SJSA1 (cell line): ENCODE data around the gene TMEM263. TPM values are rescaled to one million over a fixed set of nuclear protein-coding genes. Genes with fewer than 3 reads are reported as not detected.
"Not testable (repeated sequence)": the region's sequence is repeated elsewhere in the genome, so short reads cannot be mapped to it uniquely, and the experiment has no call there.

ENCODE experiments used
- DNase-seq, 2 experiments: peaks; one replicate each; pipeline ENCODE4 v3.0.0-alpha.2; 2015 to 2020; ENCODE audit warnings: low spot score in 2 of 2, low read depth in 1 of 2
- H3K27ac ChIP-seq: fragments of 250-450 bp; sonication (Bioruptor Pico); 2 replicates; pipeline ENCODE4 v1.5.1; 2020; ENCODE audit warnings: mild to moderate bottlenecking, moderate library complexity
- H3K27me3 ChIP-seq: fragments of 250-450 bp; sonication (Bioruptor Pico); replicated peaks from 2 replicates; pipeline ENCODE4 v1.5.1; 2020; ENCODE audit warnings: mild to moderate bottlenecking, moderate library complexity
- H3K36me3 ChIP-seq: fragments of 250-450 bp; sonication (Bioruptor Pico); 2 replicates; pipeline ENCODE4 v1.5.1; 2020; ENCODE audit warnings: mild to moderate bottlenecking
- H3K4me1 ChIP-seq: fragments of 250-450 bp; sonication (Bioruptor Pico); replicated peaks from 2 replicates; pipeline ENCODE4 v1.6.1; 2021; ENCODE audit warnings: mild to moderate bottlenecking
- H3K4me3 ChIP-seq: fragments of 250-450 bp; sonication (Bioruptor Pico); 2 replicates; pipeline ENCODE4 v1.5.1; 2020; ENCODE audit warnings: mild to moderate bottlenecking
- H3K9me3 ChIP-seq: fragments of 250-450 bp; sonication (Bioruptor Pico); replicated peaks from 2 replicates; pipeline ENCODE4 v1.5.1; 2020; ENCODE audit warnings: mild to moderate bottlenecking
- total RNA-seq: library from RNA; depleted of rRNA; stranded (reverse); fragments of >200 nt; shearing (Covaris generic); gene quantifications from 2 replicates; pipeline ENCODE4 v1.2.3, GENCODE V29; 2014

TMEM263 gene
- total RNA-seq, 1 experiment from 2014 or later, result 76.0 TPM

DNA sequence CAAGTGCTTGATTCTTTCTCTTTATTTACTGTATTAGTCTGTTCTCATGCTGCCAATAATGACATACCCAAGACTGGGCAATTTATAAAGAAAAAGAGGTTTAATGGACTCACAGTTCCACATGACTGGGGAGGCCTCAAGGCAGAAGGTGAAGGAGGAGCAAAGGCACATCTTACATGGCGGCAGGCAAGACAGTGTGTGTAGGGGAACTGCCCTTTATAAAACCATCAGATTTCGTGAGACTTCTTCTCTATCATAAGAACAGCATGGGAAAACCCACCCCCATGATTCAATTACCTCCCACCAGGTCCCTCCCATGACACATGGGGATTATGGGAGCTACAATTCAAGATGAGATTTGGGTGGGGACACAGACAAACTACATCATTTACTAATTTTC lies 32.1 kb upstream of the TMEM263 start:
- H3K36me3 ChIP-seq, H3K4me1 ChIP-seq, H3K27me3 ChIP-seq, H3K27ac ChIP-seq, DNase-seq, H3K9me3 ChIP-seq, H3K4me3 ChIP-seq: not testable (repeated sequence)

DNA sequence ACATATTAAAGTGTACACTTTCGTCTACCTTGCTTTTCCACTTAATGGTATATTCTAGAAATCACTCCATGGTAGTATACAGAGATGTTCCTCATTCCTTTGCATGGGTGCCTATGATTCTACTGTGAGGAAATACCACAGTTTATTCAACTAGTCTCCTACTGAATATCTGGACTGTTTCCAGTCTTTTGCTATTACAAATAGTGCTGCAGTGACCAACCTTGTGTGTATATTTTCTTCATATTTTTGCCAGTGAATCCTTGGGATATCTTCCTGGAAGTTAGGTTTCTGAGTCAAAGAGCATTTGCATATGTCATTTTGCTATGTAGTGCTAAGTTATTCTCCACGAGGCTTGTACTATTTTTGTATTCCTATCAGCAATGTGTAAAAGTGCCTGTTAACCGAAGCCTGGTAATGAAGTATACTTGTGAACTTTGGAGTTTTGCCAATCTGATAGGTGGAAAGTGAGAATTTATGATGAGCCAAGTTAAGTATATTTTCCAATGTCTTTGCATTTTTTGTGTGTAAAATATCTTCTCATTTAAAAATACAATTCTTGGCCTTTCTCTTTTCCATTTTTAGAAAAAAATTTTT lies 31.3 kb upstream of the TMEM263 start:
- Histone ChIP-seq H3K9me3 (no peaks in the 10 kb centered on the region), H3K4me1 (no peaks in the 10 kb centered on the region), H3K36me3 (no peaks in the 10 kb centered on the region), H3K27me3 (no peaks in the 10 kb centered on the region), H3K27ac (no peak overlapping the region), H3K4me3 (no peak overlapping the region)
- no peak for DNase-seq

DNA sequence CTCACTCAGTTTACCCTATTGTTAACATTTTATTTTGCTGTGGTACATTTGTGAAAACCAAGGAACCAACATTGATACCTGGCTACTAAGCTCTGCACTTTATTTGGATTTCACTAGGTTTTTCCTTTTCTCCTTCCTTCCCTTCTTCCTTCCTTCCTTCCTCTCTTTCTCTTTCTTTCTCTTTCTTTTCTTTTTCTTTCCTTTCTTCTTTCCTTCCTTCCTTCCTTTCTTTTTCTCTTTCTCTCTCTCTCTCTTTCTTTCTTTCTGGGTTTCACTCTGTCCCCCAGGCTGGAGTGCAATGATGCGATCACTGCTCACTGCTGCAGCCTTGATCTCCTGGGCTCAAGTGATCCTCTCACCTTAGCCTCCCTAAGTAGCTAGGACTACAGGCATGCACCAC lies 29.1 kb upstream of the TMEM263 start:
- H3K27me3 ChIP-seq, result no peaks in the 10 kb centered on the region
- H3K9me3 ChIP-seq, result no peaks in the 10 kb centered on the region
- DNase-seq, result no peak
- no peak overlapping the region for H3K27ac ChIP-seq
- H3K36me3 ChIP-seq, result no peaks in the 10 kb centered on the region
- no peaks in the 10 kb centered on the region for H3K4me1 ChIP-seq
- H3K4me3 ChIP-seq, result no peak overlapping the region

DNA sequence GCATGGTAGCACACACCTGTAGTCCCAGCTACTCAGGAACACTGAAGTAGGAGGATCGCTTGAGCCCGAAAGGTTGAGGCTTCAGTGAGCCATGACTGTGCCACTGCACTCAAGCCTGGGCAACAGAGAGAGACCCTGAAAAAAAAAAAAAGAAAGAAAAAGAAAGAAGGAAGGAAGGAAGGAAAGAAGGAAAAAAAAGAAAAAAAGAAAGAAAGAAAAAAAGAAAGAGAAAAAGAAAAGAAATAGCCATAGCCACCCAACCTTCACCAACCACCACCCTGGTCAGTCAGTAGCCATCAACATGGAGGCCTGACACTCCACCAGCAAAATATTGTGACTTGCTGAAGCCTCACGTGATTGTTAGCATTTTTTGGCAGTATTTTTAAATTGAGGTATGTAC lies 21.4 kb upstream of the TMEM263 start:
- DNase-seq, result no peak

DNA sequence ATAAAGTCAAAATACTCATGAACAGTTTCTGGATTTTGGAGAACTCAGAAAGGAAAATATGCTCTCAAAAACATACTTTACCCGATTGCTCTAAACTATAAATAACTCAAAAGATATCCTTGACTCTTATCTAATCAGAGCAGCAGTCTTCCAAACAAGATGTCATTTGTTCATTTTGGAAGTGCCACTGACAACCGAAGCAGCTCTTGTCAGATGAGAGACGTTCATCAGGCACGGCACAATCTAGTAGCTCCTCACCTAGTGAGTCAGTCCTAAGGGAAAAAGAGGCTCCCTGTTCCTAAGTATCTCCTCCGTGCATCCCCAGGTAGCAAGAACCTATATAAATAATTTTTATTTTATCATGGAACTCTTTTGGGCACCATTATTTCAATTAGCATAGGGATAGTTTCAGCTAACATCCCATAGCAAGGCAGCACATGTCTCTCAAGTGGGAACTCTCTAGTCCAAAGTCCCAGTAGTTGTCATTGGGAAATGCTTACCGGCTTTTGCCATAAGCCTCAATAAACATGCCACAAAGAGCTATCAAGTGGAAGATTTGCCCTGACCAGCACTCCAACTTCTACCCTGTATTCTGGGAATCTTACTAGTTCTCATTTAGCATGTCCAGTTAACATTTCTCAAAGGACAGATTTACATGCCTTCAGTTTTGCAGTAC lies 14.1 kb upstream of the TMEM263 start:
- no peak overlapping the region for H3K4me3 ChIP-seq
- no peaks in the 10 kb centered on the region for H3K36me3 ChIP-seq
- H3K4me1 ChIP-seq, result no peaks in the 10 kb centered on the region
- H3K9me3 ChIP-seq, result peaks cover 2% of the 10 kb centered on the region; the same call in 1 of the 2 replicates
- H3K27ac ChIP-seq, result no peak overlapping the region
- DNase-seq, result no peak
- H3K27me3 ChIP-seq, result no peaks in the 10 kb centered on the region

More for the DNA sequence above, 21.4 kb upstream of the TMEM263 start:
- H3K27me3 ChIP-seq, result no peaks in the 10 kb centered on the region
- H3K9me3 ChIP-seq, result no peaks in the 10 kb centered on the region
- no peaks in the 10 kb centered on the region for H3K4me1 ChIP-seq
- no peak overlapping the region for H3K4me3 ChIP-seq
- H3K27ac ChIP-seq, result no peak overlapping the region
- H3K36me3 ChIP-seq, result no peaks in the 10 kb centered on the region

DNA sequence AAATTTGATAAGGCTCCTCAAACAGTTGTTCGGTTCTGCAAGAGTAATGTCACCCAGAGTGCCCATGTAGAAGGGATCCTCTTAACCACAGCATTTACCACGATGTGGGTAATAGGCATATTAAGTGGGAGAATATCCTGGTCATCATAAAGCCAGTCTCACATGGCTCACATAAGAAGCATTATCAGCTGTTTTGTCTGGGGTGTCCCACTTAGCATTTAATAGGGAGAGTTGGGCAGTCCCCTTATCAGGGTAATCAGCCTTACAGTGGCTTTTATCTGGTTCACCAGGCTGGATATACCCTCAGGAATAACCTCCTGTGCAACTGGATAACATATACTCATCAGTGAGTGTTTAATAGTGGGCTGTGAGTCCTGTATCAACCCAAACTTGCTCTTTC lies 12.9 kb upstream of the TMEM263 start:
- H3K4me3 ChIP-seq, result no peak overlapping the region
- no peaks in the 10 kb centered on the region for H3K36me3 ChIP-seq
- no peaks in the 10 kb centered on the region for H3K4me1 ChIP-seq
- H3K27me3 ChIP-seq, result no peaks in the 10 kb centered on the region
- DNase-seq, result no peak
- H3K9me3 ChIP-seq, result peaks cover 2% of the 10 kb centered on the region; the same call in 1 of the 2 replicates
- no peak overlapping the region for H3K27ac ChIP-seq

DNA sequence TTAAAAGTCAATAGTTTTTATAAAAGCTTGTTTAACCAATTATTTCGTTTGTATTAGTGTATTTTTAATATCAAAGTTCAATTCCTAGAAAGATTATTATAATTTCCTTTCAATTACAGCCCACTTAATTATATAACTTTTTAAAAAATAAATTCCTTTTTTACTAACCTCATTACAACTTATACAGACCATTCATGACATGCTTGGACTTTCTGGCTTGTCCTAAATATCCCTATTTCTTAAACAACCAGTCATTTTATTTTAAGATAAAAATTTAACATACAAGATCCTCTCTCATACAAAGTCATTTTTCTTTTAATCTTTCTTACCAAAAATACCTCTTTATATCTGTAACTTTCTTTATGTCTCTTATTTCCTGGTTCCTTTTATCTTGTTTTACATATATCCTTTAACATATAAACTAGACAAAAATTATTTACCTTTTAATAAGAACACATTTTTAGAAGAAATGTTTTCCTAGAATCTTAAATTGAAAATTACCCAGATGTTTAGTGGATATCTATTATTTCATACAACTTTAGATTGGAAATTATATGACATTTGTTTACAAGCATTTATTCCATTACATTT lies 10.4 kb upstream of the TMEM263 start:
- DNase-seq, result no peak
- no peaks in the 10 kb centered on the region for H3K36me3 ChIP-seq
- H3K27me3 ChIP-seq, result no peaks in the 10 kb centered on the region
- no peak overlapping the region for H3K27ac ChIP-seq
- no peak overlapping the region for H3K4me3 ChIP-seq
- H3K9me3 ChIP-seq, result peaks cover 9% of the 10 kb centered on the region
- H3K4me1 ChIP-seq, result no peaks in the 10 kb centered on the region

DNA sequence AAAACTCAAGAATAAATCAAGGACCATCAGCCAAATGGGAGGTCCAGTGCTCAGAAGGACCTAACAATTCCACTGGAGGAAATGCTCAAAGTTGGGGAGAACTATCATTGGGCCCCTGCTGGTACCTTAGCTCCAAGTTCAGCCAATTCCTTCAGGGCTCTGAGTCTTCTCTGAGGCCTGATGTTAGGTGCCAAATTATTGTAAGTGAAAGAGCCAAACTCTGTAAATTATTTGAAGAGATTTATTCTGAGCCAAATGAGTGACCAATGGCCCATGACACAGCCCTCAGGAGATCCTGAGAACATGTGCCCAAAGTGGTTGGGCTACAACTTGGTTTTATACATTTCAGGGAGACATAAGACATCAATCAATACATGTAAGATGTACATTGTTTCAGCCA lies 8.2 kb upstream of the TMEM263 start:
- Histone ChIP-seq H3K4me3 (no peak overlapping the region), H3K27ac (no peak overlapping the region), H3K27me3 (no peaks in the 10 kb centered on the region), H3K4me1 (no peaks in the 10 kb centered on the region), H3K36me3 (no peaks in the 10 kb centered on the region), H3K9me3 (peaks cover 9% of the 10 kb centered on the region)
- DNase-seq, result no peak

DNA sequence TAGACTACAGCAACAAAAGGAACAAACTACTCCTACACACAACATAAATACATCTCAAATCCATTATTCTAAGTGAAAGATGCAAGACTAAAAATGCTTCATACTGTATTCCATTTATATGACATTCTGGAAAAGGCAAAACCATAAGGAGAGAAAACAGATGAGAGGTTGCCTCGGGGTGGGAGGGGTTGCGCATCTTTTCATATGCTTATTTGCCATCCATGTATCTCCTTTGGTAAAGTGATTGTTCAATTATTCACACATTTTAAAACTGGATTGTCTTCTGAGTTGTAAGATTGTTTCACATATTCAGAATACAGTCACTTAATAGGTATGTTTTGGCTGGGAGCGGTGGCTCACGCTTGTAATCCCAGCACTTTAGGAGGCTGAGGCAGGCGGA lies 5.1 kb upstream of the TMEM263 start:
- DNase-seq, result no peak
- peaks cover 20% of the 10 kb centered on the region for H3K4me1 ChIP-seq
- no peaks in the 10 kb centered on the region for H3K36me3 ChIP-seq
- H3K27ac ChIP-seq, result no peak overlapping the region
- H3K27me3 ChIP-seq, result no peaks in the 10 kb centered on the region
- no peak overlapping the region for H3K4me3 ChIP-seq
- H3K9me3 ChIP-seq, result peaks cover 7% of the 10 kb centered on the region

DNA sequence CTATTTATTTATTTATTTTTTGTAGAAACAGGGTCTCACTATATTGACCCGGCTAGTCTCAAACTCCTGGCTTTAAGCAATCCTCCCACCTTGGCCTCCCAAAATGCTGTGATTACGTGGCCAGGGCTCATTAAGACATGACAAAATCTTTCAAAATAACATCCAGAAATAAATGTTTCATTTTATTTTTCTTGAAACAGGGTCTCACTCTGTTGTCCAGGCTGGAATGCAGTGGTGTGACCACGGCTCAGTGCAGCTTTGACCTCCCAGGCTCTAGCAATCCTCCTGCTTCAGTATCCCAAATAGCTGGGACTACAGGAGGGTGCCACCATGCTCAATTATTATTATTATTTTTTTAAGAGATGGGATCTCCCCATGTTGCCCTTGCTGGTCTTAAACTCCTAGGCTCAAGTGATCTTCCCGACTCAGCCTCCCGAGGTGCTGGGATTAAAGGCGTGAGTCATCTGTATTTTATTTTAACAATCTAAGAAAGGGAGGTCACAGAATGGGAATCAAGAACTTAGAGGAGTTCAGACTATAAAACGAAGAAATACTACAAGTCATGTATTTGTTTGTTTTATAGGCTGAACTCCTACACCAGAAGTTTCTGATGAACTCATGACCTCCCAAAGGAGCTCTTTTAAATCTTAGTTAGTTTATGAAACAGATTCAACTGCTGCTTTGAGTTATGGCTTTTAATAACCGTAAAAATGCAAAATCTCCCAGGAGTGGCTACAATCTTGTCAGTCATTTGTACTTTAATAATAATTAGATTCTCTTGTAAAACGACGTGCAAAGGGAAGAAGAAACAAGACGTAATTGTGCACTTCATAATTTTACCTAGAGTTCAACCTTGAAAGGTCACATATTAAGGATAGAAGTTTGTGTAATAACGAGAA lies 2.1 kb upstream of the TMEM263 start:
- peak; percentile 58 to 76 for DNase-seq
- Histone ChIP-seq H3K4me1 (peaks cover 20% of the 10 kb centered on the region), H3K4me3 (no peak overlapping the region), H3K27me3 (no peaks in the 10 kb centered on the region), H3K36me3 (peaks cover 6% of the 10 kb centered on the region), H3K27ac (peak overlapping the region; percentile 96), H3K9me3 (peaks cover 2% of the 10 kb centered on the region)

DNA sequence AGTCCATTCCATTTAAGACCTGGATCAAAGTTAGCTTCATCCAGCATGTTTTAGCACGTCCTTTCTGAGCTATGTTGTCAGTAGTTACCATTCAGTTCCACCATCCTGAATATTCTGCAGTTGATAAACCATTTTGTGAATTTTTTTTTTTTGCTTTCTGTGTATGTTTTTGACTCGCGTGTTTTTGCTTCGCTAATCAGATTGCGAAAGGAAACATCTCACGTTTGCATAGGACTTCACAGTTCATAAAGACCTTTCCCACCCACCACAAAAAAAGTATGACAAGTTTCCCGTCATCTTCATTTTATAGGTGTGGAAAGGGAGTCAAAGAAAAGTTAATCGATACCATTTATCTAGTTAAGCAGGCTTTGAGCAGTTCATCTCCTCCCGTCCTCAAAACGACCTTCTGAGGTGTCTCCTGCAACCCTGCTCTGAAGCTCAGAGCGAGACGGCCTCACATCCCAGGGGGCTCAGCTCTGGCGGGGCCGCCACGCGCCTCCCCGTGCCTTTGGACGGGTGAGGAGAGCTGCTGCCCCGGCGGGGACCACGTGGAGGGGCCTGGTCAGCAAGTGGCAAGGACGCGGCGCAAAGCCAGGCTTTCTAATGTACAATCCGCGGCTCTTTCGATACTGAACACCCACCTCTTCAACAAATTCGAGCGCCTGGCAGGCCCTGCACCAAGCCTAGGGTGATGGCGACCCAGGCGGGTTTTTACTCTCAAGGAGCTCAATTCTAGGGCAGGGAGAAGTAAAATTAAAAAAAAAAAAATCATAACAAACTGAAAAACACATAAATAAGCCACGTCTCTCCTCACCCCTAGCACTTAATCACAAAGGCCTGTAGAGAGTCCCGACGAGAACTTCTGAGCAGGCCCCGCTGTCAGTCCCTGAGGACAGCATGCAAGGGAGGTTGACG lies 988 bp upstream of the TMEM263 start:
- Histone ChIP-seq H3K4me3 (peak overlapping the region; percentile 91), H3K9me3 (no peaks in the 10 kb centered on the region), H3K27ac (peak overlapping the region; percentile 96), H3K36me3 (peaks cover 17% of the 10 kb centered on the region), H3K27me3 (no peaks in the 10 kb centered on the region), H3K4me1 (peaks cover 20% of the 10 kb centered on the region)
- no peak for DNase-seq

DNA sequence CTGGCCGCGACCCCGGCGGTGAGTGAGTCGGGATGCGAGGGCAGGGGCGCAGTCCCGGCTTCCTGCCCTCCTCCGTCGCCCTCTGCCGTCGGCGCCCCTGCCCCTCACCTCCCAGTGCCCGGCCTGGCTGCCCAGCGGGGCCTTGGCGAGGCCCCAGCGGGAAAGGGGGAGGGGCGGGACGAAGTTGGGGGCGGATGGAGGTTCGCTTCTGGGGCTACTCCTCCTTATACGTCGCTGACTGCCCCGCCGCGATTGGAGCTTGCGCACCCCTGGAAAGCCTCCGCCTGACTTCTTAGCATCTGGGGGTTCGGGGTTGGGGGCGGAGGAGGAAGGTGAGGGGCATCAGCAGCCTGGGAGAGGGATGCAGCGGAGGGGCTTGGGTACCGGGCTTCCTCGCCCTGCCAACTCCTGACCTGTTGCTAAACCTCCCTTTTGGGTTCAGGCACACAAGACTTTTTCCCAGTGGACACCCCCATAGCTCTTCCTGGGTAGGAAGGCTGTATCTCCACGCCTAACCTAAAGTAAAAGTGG lies 406 bp downstream of the TMEM263 start:
- Histone ChIP-seq H3K27ac (peak overlapping the region; percentile 96), H3K4me3 (peak overlapping the region; percentile 91), H3K4me1 (peaks cover 20% of the 10 kb centered on the region), H3K36me3 (peaks cover 23% of the 10 kb centered on the region), H3K27me3 (no peaks in the 10 kb centered on the region), H3K9me3 (no peaks in the 10 kb centered on the region)
- peak in 1 of 2 experiments; percentile 67 for DNase-seq

DNA sequence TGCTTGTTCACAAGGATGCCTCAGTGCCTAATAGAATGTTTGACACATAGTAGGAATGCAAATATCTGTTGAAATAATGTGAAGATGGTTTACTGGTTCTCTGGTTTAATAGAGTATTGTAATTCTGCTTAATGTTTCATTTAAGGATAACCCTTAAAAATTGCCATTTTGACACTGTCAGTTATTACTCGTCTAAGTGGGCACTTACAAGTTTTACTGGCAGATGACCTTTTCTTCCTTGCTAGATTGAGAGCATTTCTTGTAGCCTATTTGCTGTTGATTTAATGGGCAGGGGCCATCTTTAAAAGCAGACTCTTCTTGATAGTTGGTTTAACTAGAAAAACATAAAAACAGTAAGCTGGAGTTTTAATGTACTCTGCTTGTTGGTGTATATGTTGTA lies 1.9 kb downstream of the TMEM263 start:
- no peaks in the 10 kb centered on the region for H3K9me3 ChIP-seq
- DNase-seq, result no peak
- peak overlapping the region; percentile 91 for H3K4me3 ChIP-seq
- H3K27ac ChIP-seq, result no peak overlapping the region
- H3K4me1 ChIP-seq, result peaks cover 20% of the 10 kb centered on the region
- no peaks in the 10 kb centered on the region for H3K27me3 ChIP-seq
- H3K36me3 ChIP-seq, result peaks cover 34% of the 10 kb centered on the region
